ENCODE results near the gene UBE2G1.

GRCh38 chr17:4357671-4358070 lies 8.8 kb downstream of the UBE2G1 start:
- TF ChIP-seq NPAS2 (CRISPR knock-in tag; IDR thresholded peaks at IDR 0.05; ENCODE audit: borderline replicate concordance) (no peak), CEBPB (IDR thresholded peaks at IDR 0.05; ENCODE audit: borderline replicate concordance, low read depth, low read length) (no peak), CHD2 (IDR thresholded peaks at IDR 0.05; ENCODE audit: low read depth, low read length) (no peak), NBN (conservative IDR thresholded peaks at IDR 0.05) (no peak)

Measured in HepG2 (cell line).